ENCODE data around the gene COPZ2.
A peak's percentile ranks its signal among the peaks of the same experiment; 100 is the strongest.

COPZ2 gene

DNA sequence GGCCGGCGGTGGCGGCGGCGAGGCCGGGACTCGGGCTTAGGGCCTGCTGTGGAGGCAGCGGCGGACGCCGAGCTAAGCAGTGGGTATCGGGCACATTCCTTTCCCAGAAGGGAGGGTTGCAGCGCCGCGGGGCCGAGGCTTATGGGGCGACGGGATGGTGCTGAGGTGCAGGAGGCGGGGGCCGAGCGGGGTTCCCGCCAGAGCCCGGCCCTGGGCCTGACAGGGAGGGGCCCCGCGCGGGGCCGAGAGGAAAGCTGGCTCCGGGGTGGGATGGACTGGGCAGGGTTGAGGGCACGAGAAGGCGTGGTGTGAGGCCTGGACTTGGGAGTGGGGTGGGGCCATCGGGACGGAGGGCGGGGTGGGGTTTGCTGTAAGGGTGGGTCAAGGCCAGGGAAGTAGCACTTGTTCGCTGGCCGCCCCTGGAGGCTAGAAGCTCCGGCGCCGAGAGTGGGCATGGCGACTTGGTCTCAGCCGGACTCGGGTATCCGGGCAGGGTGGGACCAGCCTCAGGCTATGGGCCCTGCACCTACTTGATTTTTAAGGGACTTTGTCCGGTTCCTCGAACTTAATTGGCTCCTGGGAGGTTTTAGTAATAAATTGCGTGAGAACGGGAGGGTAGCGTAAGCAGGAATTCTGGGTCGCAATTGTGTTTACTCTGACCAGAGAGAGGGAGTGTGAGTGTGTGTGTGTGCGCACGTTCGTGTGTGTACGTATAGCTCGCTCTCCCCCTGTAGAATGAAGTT lies 11.0 kb upstream of the COPZ2 start:
- H3K4me3 ChIP-seq (replicated peaks; ENCODE audit: low read depth, low read length) = peak overlapping the region; percentile 97
- peaks cover 16% of the 10 kb centered on the region for H3K36me3 ChIP-seq (ENCODE audit: control insufficient read depth, insufficient read depth, low read length)
- TF ChIP-seq, protein P1, sequence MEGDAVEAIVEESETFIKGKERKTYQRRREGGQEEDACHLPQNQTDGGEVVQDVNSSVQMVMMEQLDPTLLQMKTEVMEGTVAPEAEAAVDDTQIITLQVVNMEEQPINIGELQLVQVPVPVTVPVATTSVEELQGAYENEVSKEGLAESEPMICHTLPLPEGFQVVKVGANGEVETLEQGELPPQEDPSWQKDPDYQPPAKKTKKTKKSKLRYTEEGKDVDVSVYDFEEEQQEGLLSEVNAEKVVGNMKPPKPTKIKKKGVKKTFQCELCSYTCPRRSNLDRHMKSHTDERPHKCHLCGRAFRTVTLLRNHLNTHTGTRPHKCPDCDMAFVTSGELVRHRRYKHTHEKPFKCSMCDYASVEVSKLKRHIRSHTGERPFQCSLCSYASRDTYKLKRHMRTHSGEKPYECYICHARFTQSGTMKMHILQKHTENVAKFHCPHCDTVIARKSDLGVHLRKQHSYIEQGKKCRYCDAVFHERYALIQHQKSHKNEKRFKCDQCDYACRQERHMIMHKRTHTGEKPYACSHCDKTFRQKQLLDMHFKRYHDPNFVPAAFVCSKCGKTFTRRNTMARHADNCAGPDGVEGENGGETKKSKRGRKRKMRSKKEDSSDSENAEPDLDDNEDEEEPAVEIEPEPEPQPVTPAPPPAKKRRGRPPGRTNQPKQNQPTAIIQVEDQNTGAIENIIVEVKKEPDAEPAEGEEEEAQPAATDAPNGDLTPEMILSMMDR (IDR thresholded peaks at IDR 0.05; ENCODE audit: insufficient read depth, low read length, poor library complexity, severe bottlenecking) = no peak
- H3K27me3 ChIP-seq (replicated peaks; ENCODE audit: control insufficient read depth, insufficient read depth, low read length) = no peaks in the 10 kb centered on the region
- no peak for DNase-seq (ENCODE audit: extremely low read depth, insufficient read length)

DNA sequence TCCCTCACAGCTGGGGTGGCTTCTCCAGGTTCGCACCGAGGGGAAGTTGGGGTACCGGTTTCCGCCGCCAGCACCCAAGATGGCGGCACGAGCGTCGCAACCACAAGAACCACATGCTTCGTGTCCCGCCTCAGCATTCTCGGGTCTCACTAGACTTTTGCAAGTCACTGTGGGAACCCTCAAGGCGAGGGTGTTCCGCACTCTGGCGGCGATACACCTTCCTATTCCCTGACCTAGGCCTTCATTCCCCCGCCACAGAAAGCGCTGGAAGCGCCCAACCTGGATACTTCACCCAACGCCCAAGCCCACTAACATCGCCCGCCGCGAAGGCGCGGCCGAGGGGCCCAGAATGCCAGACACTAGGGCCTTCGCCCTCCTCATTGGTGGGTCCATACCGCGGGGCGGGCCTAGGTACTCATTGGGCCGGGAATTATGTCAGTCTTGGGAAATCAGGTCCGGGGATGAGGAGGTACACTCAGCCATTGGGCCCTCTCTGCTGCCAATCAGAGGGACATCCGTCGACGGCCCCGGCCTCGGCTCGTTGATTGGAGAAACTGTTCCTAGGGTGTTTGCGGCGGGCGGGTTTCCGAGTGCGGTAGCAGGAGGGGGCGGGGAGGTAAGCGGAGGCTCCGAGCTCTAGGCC lies 10.3 kb upstream of the COPZ2 start, which contains the start of gene NFE2L1:
NFE2L1 (plus strand) TSS at position 619 of the 643 bp plus-strand sequence. CDS start 2,760 bp downstream, outside the sequence.
- H3K27me3 ChIP-seq (replicated peaks; ENCODE audit: control insufficient read depth, insufficient read depth, low read length) = no peaks in the 10 kb centered on the region
- peaks cover 13% of the 10 kb centered on the region for H3K36me3 ChIP-seq (ENCODE audit: control insufficient read depth, insufficient read depth, low read length)
- H3K4me3 ChIP-seq (replicated peaks; ENCODE audit: low read depth, low read length) = peak within 1 kb of the TSS; percentile 97
- peak; percentile 98 for DNase-seq (ENCODE audit: extremely low read depth, insufficient read length)
- TF ChIP-seq, protein P1 (IDR thresholded peaks at IDR 0.05; ENCODE audit: insufficient read depth, low read length, poor library complexity, severe bottlenecking) = no peak

- DNase-seq (ENCODE audit: extremely low read depth, insufficient read length) = peak; percentile 28
- TF ChIP-seq, protein P1 (IDR thresholded peaks at IDR 0.05; ENCODE audit: insufficient read depth, low read length, poor library complexity, severe bottlenecking) = no peak
- Histone ChIP-seq H3K36me3 (ENCODE audit: control insufficient read depth, insufficient read depth, low read length) (peaks cover 12% of the 10 kb centered on the region), H3K4me3 (replicated peaks; ENCODE audit: low read depth, low read length) (peak overlapping the region; percentile 85), H3K27me3 (replicated peaks; ENCODE audit: control insufficient read depth, insufficient read depth, low read length) (no peaks in the 10 kb centered on the region)
Observed at GRCh38 chr17:48047113-48047740, 9.6 kb upstream of the COPZ2 start.

GRCh38 chr17:48046296-48046695 lies 8.7 kb upstream of the COPZ2 start:
- H3K27me3 ChIP-seq (replicated peaks; ENCODE audit: control insufficient read depth, insufficient read depth, low read length) = no peaks in the 10 kb centered on the region
- peak overlapping the region; percentile 85 for H3K4me3 ChIP-seq (replicated peaks; ENCODE audit: low read depth, low read length)
- no peak for DNase-seq (ENCODE audit: extremely low read depth, insufficient read length)
- TF ChIP-seq, protein P1 (IDR thresholded peaks at IDR 0.05; ENCODE audit: insufficient read depth, low read length, poor library complexity, severe bottlenecking) = no peak
- H3K36me3 ChIP-seq (ENCODE audit: control insufficient read depth, insufficient read depth, low read length) = peaks cover 7% of the 10 kb centered on the region

- Histone ChIP-seq H3K27me3 (replicated peaks; ENCODE audit: control insufficient read depth, insufficient read depth, low read length) (no peaks in the 10 kb centered on the region), H3K36me3 (ENCODE audit: control insufficient read depth, insufficient read depth, low read length) (no peaks in the 10 kb centered on the region), H3K4me3 (replicated peaks; ENCODE audit: low read depth, low read length) (no peak overlapping the region)
- TF ChIP-seq, protein P1 (IDR thresholded peaks at IDR 0.05; ENCODE audit: insufficient read depth, low read length, poor library complexity, severe bottlenecking) = no peak
- DNase-seq (ENCODE audit: extremely low read depth, insufficient read length) = no peak
Observed at GRCh38 chr17:48045316-48046001, 7.9 kb upstream of the COPZ2 start.

Measured in GM06990 (cell line).